Measurements from ENCODE around the gene TXLNG. TPM values are rescaled to one million over a fixed set of nuclear protein-coding genes. Genes with fewer than 3 reads are reported as not detected.
A peak's percentile ranks its signal among the peaks of the same experiment; 100 is the strongest.

The TXLNG gene
- total RNA-seq, 3 donors from 2014 or later: 8.5 to 13.2 (median 8.9) TPM

DNA sequence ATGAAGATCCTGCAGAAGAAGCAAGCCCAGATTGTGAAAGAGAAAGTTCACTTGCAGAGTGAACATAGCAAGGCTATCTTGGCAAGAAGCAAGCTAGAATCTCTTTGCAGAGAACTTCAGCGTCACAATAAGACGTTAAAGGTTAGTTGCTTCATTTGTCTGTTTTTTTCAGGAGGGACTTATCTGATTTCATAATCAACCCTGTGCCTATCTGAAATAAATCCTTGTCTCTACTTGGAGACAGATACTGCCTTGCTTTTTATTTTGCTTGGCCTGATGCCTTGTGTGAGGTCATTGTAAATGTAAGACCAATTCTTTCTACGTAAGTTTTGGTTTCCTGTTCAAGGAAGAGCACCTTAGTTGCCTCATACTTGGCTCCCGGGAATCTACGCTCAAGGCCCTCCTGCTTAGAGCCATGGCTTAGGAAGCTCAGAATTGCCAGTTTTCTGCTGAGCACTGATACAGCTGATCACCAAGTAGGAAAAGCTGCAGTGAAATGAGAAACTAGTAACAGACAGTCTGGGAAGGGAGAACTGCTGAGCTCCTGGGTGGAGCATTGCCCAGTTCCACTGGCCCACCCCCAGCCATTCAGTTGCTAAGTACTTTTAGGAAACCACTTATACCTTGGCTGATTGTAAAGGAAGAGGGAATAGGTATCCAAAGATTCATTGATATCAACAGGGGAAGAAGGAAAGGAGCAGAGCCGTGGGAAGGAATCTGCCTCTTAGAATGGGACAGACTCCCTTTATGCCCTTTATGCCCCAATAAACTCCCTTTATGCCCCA lies 42.0 kb downstream of the TXLNG start:
- H3K4me3 ChIP-seq: no peak overlapping the region
- no peaks in the 10 kb centered on the region for H3K9me3 ChIP-seq
- ATAC-seq (peak; percentile 28), DNase-seq (peak in 1 of 3 donors; percentile 30)
- no peak for TF ChIP-seq CTCF (IDR thresholded peaks at IDR 0.05)
- intact Hi-C loops (cut with DNase I, micrococcal nuclease): no loop called here
- H3K4me1 ChIP-seq (ENCODE audit: low read depth): no peaks in the 10 kb centered on the region
- H3K36me3 ChIP-seq (ENCODE audit: low read depth): no peaks in the 10 kb centered on the region

DNA sequence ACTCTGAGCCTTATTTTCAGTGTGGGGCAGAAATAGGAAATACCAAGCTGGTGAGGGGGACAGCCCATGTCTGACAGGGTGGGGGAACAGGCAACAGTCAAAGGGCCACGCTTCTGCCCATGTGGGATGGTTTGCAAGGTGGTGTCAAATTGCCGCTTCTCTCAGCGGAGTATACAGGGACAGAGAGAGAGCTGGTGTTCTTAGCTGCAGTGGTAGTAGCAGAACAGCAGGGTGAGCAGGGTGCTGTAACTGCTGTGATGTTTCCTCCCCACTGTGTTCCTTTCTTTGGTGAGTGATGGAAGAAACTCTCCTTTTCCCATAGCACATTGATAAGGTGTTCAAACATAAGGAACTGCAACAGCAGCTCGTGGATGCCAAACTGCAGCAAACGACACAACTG lies 46.0 kb downstream of the TXLNG start:
- DNase-seq: no peak
- intact Hi-C loops (cut with DNase I, micrococcal nuclease): no loop called here
- no peak for ATAC-seq
- no peaks in the 10 kb centered on the region for H3K36me3 ChIP-seq (ENCODE audit: low read depth)
- no peak overlapping the region for H3K4me3 ChIP-seq
- no peaks in the 10 kb centered on the region for H3K4me1 ChIP-seq (ENCODE audit: low read depth)
- no peak for TF ChIP-seq CTCF (IDR thresholded peaks at IDR 0.05)
- H3K9me3 ChIP-seq: no peaks in the 10 kb centered on the region

GRCh38 chrX:16834806-16835205 lies 48.5 kb downstream of the TXLNG start:
- no peaks in the 10 kb centered on the region for H3K9me3 ChIP-seq
- no peaks in the 10 kb centered on the region for H3K4me1 ChIP-seq (ENCODE audit: low read depth)
- ATAC-seq (no peak), DNase-seq (no peak)
- H3K36me3 ChIP-seq (ENCODE audit: low read depth): no peaks in the 10 kb centered on the region
- intact Hi-C loops (cut with DNase I, micrococcal nuclease): no loop called here
- no peak for TF ChIP-seq CTCF (IDR thresholded peaks at IDR 0.05)
- H3K4me3 ChIP-seq: no peak overlapping the region

- ATAC-seq (peak; percentile 91), DNase-seq (peak in 2 of 3 donors; percentile 32 to 33)
- Histone ChIP-seq H3K4me3 (no peak overlapping the region), H3K4me1 (ENCODE audit: low read depth) (no peaks in the 10 kb centered on the region), H3K9me3 (no peaks in the 10 kb centered on the region), H3K36me3 (ENCODE audit: low read depth) (no peaks in the 10 kb centered on the region)
- no peak for TF ChIP-seq CTCF (IDR thresholded peaks at IDR 0.05)
- intact Hi-C loops (cut with DNase I, micrococcal nuclease): no loop called here
These were observed 50.1 kb downstream of the TXLNG start for GRCh38 chrX:16836371-16836770.

- Histone ChIP-seq H3K4me3 (no peak overlapping the region), H3K36me3 (ENCODE audit: low read depth) (no peaks in the 10 kb centered on the region), H3K9me3 (no peaks in the 10 kb centered on the region), H3K4me1 (ENCODE audit: low read depth) (no peaks in the 10 kb centered on the region)
- ATAC-seq: no peak
- intact Hi-C loops (cut with DNase I, micrococcal nuclease): no loop called here
- no peak for TF ChIP-seq CTCF (IDR thresholded peaks at IDR 0.05)
- peak in 1 of 3 donors; percentile 16 for DNase-seq
These were observed 52.2 kb downstream of the TXLNG start for GRCh38 chrX:16838202-16839066.

Data from mucosa of descending colon (tissue), 3 donors.